IPS-20b (cell line): ENCODE measurements around the gene FRMD4A.

Source experiments
- H3K27ac ChIP-seq: one replicate; pipeline ENCODE4 v1.5.1; 2013; ENCODE audit warnings: low read length
- H3K27me3 ChIP-seq: 2 replicates; pipeline ENCODE4 v1.6.1; 2013; ENCODE audit warnings: mild to moderate bottlenecking, low read length, inconsistent platforms; ENCODE audit not compliant: insufficient read depth
- H3K36me3 ChIP-seq: 2 replicates; pipeline ENCODE4 v1.6.1; 2013; ENCODE audit warnings: low read depth, mild to moderate bottlenecking, inconsistent platforms, low read length, moderate library complexity; ENCODE audit not compliant: insufficient read depth
- H3K4me1 ChIP-seq: 2 replicates; pipeline ENCODE4 v1.6.1; 2013; ENCODE audit warnings: mild to moderate bottlenecking, control low read depth, inconsistent platforms, low read length, moderate library complexity; ENCODE audit not compliant: insufficient read depth
- H3K4me3 ChIP-seq: 2 replicates; pipeline ENCODE4 v1.5.1; 2013; ENCODE audit warnings: mild to moderate bottlenecking, low read length, inconsistent platforms
- H3K9ac ChIP-seq: 2 replicates; pipeline ENCODE4 v1.6.1; 2013; ENCODE audit warnings: low read depth, mild to moderate bottlenecking, inconsistent platforms, low read length, moderate library complexity
- H3K9me3 ChIP-seq: 2 replicates; pipeline ENCODE4 v1.6.1; 2013; ENCODE audit warnings: mild to moderate bottlenecking, low read depth, low read length, inconsistent platforms; ENCODE audit not compliant: insufficient read depth

FRMD4A gene

GRCh38 chr10:13628661-13629060, 702.1 kb downstream of the FRMD4A start:
- Histone ChIP-seq H3K4me1 (peaks cover 19% of the 10 kb centered on the region), H3K27ac (no peak overlapping the region), H3K36me3 (peaks cover 7% of the 10 kb centered on the region; the same call in 1 of the 2 replicates), H3K9me3 (no peaks in the 10 kb centered on the region), H3K9ac (no peak overlapping the region), H3K27me3 (no peaks in the 10 kb centered on the region), H3K4me3 (no peak overlapping the region)

- Histone ChIP-seq H3K27me3 (no peaks in the 10 kb centered on the region), H3K27ac (no peak overlapping the region), H3K9me3 (no peaks in the 10 kb centered on the region), H3K9ac (no peak overlapping the region), H3K36me3 (peaks cover 7% of the 10 kb centered on the region; the same call in 1 of the 2 replicates), H3K4me3 (no peak overlapping the region), H3K4me1 (peaks cover 16% of the 10 kb centered on the region)
Observed at GRCh38 chr10:13627459-13628310, 703.0 kb downstream of the FRMD4A start.

GRCh38 chr10:13624630-13625029, 706.1 kb downstream of the FRMD4A start:
- Histone ChIP-seq H3K4me1 (peaks cover 16% of the 10 kb centered on the region), H3K27me3 (no peaks in the 10 kb centered on the region), H3K4me3 (no peak overlapping the region), H3K9me3 (no peaks in the 10 kb centered on the region), H3K36me3 (no peaks in the 10 kb centered on the region), H3K9ac (no peak overlapping the region), H3K27ac (no peak overlapping the region)

- no peaks in the 10 kb centered on the region for H3K27me3 ChIP-seq
- peaks cover 21% of the 10 kb centered on the region for H3K36me3 ChIP-seq
- H3K9ac ChIP-seq = no peak overlapping the region
- H3K9me3 ChIP-seq = no peaks in the 10 kb centered on the region
- H3K27ac ChIP-seq = no peak overlapping the region
- peaks cover 3% of the 10 kb centered on the region for H3K4me1 ChIP-seq
- no peak overlapping the region for H3K4me3 ChIP-seq
Observed at GRCh38 chr10:13621931-13622330, 708.8 kb downstream of the FRMD4A start.

- no peak overlapping the region for H3K27ac ChIP-seq
Observed at GRCh38 chr10:13617116-13617515, 713.6 kb downstream of the FRMD4A start.

GRCh38 chr10:13615650-13616300, 714.9 kb downstream of the FRMD4A start:
- Histone ChIP-seq H3K4me1 (peaks cover 25% of the 10 kb centered on the region), H3K9ac (peak overlapping the region; percentile 66; the same call in 1 of the 2 replicates), H3K4me3 (no peak overlapping the region; the same call in 1 of the 2 replicates), H3K27ac (no peak overlapping the region), H3K36me3 (peaks cover 44% of the 10 kb centered on the region), H3K27me3 (no peaks in the 10 kb centered on the region), H3K9me3 (no peaks in the 10 kb centered on the region)

More at GRCh38 chr10:13617116-13617515, 713.6 kb downstream of the FRMD4A start:
- Histone ChIP-seq H3K36me3 (peaks cover 35% of the 10 kb centered on the region), H3K9ac (no peak overlapping the region), H3K9me3 (no peaks in the 10 kb centered on the region), H3K4me1 (peaks cover 25% of the 10 kb centered on the region), H3K4me3 (no peak overlapping the region), H3K27me3 (no peaks in the 10 kb centered on the region)

GRCh38 chr10:13614530-13615332, 716.0 kb downstream of the FRMD4A start:
- H3K9ac ChIP-seq = peak overlapping the region; percentile 66; the same call in 1 of the 2 replicates
- H3K36me3 ChIP-seq = peaks cover 55% of the 10 kb centered on the region

GRCh38 chr10:13613519-13613918, 717.2 kb downstream of the FRMD4A start:
- no peaks in the 10 kb centered on the region for H3K27me3 ChIP-seq
- H3K36me3 ChIP-seq = peaks cover 48% of the 10 kb centered on the region
- no peaks in the 10 kb centered on the region for H3K9me3 ChIP-seq
- no peak overlapping the region for H3K9ac ChIP-seq
- H3K4me3 ChIP-seq = no peak overlapping the region
- H3K27ac ChIP-seq = no peak overlapping the region
- H3K4me1 ChIP-seq = peaks cover 29% of the 10 kb centered on the region

More at GRCh38 chr10:13614530-13615332, 716.0 kb downstream of the FRMD4A start:
- Histone ChIP-seq H3K4me3 (no peak overlapping the region), H3K4me1 (peaks cover 25% of the 10 kb centered on the region), H3K9me3 (no peaks in the 10 kb centered on the region), H3K27ac (no peak overlapping the region), H3K27me3 (no peaks in the 10 kb centered on the region)

- H3K9me3 ChIP-seq = no peaks in the 10 kb centered on the region
- no peak overlapping the region for H3K4me3 ChIP-seq
- H3K27me3 ChIP-seq = no peaks in the 10 kb centered on the region
- H3K4me1 ChIP-seq = peaks cover 36% of the 10 kb centered on the region
- no peak overlapping the region for H3K9ac ChIP-seq
- no peak overlapping the region for H3K27ac ChIP-seq
- H3K36me3 ChIP-seq = peaks cover 45% of the 10 kb centered on the region
Observed at GRCh38 chr10:13612654-13613373, 717.9 kb downstream of the FRMD4A start.

- Histone ChIP-seq H3K9me3 (no peaks in the 10 kb centered on the region), H3K9ac (peak overlapping the region; percentile 55), H3K36me3 (peaks cover 43% of the 10 kb centered on the region), H3K27ac (no peak overlapping the region), H3K27me3 (no peaks in the 10 kb centered on the region), H3K4me3 (no peak overlapping the region), H3K4me1 (peaks cover 12% of the 10 kb centered on the region)
Observed at GRCh38 chr10:13608246-13608853, 722.4 kb downstream of the FRMD4A start.
